Stomach (tissue), 9 donors: ENCODE measurements around the gene ACE. TPM values are rescaled to one million over a fixed set of nuclear protein-coding genes. Genes with fewer than 3 reads are reported as not detected.

Experiments
- DNase-seq, 2 donors: peaks; one replicate each; pipeline versions ENCODE4 v3.0.0 to v3.0.0-alpha.2; 2013 to 2019
- H3K27ac ChIP-seq, 5 donors: fragments of 200-600 bp in 4 of 5; sonication (generic) in 4 of 5; one replicate each; pipeline ENCODE4 v1.5.1; 2013 to 2019; ENCODE audit warnings: mild to moderate bottlenecking in 1 of 5, moderate library complexity in 1 of 5
- H3K27me3 ChIP-seq, 3 donors: fragments of 200-600 bp; sonication (generic); one replicate each; pipeline ENCODE4 v1.5.1; 2017 to 2019; ENCODE audit warnings: mixed run types in 1 of 3
- H3K36me3 ChIP-seq, 4 donors: fragments of 200-600 bp; sonication (generic); 1 replicate in 3 of 4; 2 replicates in 1 of 4; pipeline ENCODE4 v1.5.1; 2016 to 2019
- H3K4me1 ChIP-seq, 4 donors: fragments of 200-600 bp; sonication (generic); one replicate each; pipeline ENCODE4 v1.5.1; 2016 to 2019
- H3K4me3 ChIP-seq, 4 donors: fragments of 200-600 bp; sonication (generic) in 3 of 4; one replicate each; pipeline ENCODE4 v1.5.1; 2016 to 2019; ENCODE audit warnings: mild to moderate bottlenecking in 1 of 4
- H3K9me3 ChIP-seq, 4 donors: fragments of 200-600 bp; sonication (generic); one replicate each; pipeline ENCODE4 v1.5.1; 2016 to 2019
- EP300 ChIP-seq: sonication (generic); formaldehyde crosslinking; IDR thresholded peaks from one replicate; pipeline ENCODE4 v1.6.1; 2017; ENCODE audit warnings: antibody characterized with exemption
- POLR2A ChIP-seq, 4 donors: fragments of 450-650 bp; IDR thresholded peaks; one replicate each; pipeline ENCODE4 v1.6.1; 2016; ENCODE audit warnings: antibody characterized with exemption in 4 of 4, control low read depth in 2 of 4, mild to moderate bottlenecking in 1 of 4, moderate library complexity in 1 of 4
- POLR2AphosphoS5 ChIP-seq, 3 donors: sonication (generic); formaldehyde crosslinking; IDR thresholded peaks; one replicate each; pipeline ENCODE4 v1.6.1; 2016; ENCODE audit warnings: antibody characterized with exemption in 3 of 3
- WGBS, 5 donors: extraction: QIAGEN DNeasy Blood & Tissue Kit in 3 of 5; methylation state at CpG; one replicate each; pipeline versions ENCODE4 v1.1.5 to v1.1.7; 2013 to 2018; 5-methylcytosine and 5-hydroxymethylcytosine counted together
- intact Hi-C: fragments of 100-400 bp; cut with DNase I; formaldehyde crosslinking; loops from one replicate; pipeline ENCODE4 v1.15.1; 2023; ENCODE audit warnings: low total_unique reads
- polyA plus RNA-seq, 3 donors: library from polyadenylated mRNA; stranded (reverse); fragments of 200-250 nt; gene quantifications; one replicate each; pipeline ENCODE4 v1.2.3, GENCODE V29; 2013
- total RNA-seq, 5 donors: library from RNA; depleted of rRNA; stranded (reverse); fragments of >200 nt; gene quantifications; one replicate each; pipeline versions ENCODE4 v1.1.0 to v1.2.3, GENCODE V29; 2014 to 2016
- TF ChIP-seq, protein P1 (sequence below), 7 experiments: fragments of 450-650 bp in 4 of 7; fragments of 200-600 bp in 3 of 7; sonication (generic) in 3 of 7; IDR thresholded peaks; one replicate each; pipeline ENCODE4 v1.5.1; 2016 to 2019; ENCODE audit warnings: antibody characterized with exemption in 7 of 7, control low read depth in 2 of 7, mild to moderate bottlenecking in 1 of 7
- donor health status: healthy with polysubstance abuse.
- donor health status: Bipolar disorder and iron deficiency.
- donor health status: healthy.

The ACE gene
- total and polyA plus RNA-seq, 8 donors: 1.3 to 232 (median 4.4) TPM

DNA sequence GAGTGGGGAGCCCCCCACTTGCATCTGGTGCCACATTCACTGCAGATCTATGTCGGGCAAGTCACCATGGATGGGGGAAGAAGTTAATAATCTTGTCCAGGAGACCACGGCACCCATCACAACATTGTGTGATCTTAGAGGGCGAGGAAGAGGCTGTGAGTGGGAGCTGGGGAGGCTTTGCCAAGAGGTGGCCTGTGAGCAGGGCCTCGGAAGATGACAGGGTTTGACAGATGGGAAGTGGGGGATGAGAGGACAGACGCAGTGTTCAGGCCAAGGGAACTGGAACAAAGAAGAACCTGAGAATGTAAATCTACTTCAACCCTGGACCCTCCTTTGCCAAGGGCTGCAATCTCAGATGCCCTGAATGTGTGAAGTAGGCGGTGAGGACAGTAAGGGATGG is 12.4 kb downstream of the ACE start:
- no peak for TF ChIP-seq POLR2A (IDR thresholded peaks at IDR 0.05)
- TF ChIP-seq, protein P1, sequence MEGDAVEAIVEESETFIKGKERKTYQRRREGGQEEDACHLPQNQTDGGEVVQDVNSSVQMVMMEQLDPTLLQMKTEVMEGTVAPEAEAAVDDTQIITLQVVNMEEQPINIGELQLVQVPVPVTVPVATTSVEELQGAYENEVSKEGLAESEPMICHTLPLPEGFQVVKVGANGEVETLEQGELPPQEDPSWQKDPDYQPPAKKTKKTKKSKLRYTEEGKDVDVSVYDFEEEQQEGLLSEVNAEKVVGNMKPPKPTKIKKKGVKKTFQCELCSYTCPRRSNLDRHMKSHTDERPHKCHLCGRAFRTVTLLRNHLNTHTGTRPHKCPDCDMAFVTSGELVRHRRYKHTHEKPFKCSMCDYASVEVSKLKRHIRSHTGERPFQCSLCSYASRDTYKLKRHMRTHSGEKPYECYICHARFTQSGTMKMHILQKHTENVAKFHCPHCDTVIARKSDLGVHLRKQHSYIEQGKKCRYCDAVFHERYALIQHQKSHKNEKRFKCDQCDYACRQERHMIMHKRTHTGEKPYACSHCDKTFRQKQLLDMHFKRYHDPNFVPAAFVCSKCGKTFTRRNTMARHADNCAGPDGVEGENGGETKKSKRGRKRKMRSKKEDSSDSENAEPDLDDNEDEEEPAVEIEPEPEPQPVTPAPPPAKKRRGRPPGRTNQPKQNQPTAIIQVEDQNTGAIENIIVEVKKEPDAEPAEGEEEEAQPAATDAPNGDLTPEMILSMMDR (IDR thresholded peaks at IDR 0.05): no peak
- no peak for TF ChIP-seq POLR2AphosphoS5 (IDR thresholded peaks at IDR 0.05)
- no peak for TF ChIP-seq EP300
- Histone ChIP-seq H3K4me1 (no peaks in the 10 kb centered on the region), H3K27ac (no peak overlapping the region), H3K9me3 (no peaks in the 10 kb centered on the region), H3K4me3 (no peak overlapping the region), H3K27me3 (no peaks in the 10 kb centered on the region), H3K36me3 (no peaks in the 10 kb centered on the region)
- intact Hi-C loops: no loop called here
- 78 to 89% (median 88%) methylated on average over 6 of the region's 6 CpGs for WGBS, 5 donors
- no peak for DNase-seq

DNA sequence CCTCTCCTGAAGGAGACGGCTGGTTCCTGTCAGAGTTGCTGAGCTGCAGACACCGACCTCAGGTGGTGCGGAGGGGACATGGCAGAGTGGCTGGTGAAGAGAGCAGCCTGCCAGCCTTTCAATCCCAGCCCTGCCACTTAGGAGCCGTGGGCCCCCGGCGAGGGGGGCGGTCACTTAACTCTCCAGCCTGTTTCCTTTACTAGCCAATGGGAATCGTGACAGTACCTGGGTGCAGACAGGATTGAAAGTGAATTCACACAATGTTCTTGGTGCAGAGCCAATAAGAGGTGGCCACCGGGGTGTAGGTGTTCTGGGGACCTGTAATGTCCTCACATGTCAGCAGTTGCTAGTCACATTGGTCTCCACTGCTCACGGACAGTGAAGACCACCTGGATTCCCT is 13.5 kb downstream of the ACE start:
- H3K4me1 ChIP-seq: no peaks in the 10 kb centered on the region
- DNase-seq: no peak
- WGBS, 5 donors: 54 to 65% (median 56%) methylated on average over 5 to 10 of the region's 10 CpGs
- no peaks in the 10 kb centered on the region for H3K27me3 ChIP-seq
- H3K36me3 ChIP-seq: no peaks in the 10 kb centered on the region
- H3K4me3 ChIP-seq: no peak overlapping the region
- H3K9me3 ChIP-seq: no peaks in the 10 kb centered on the region
- TF ChIP-seq POLR2AphosphoS5 (IDR thresholded peaks at IDR 0.05) (no peak), POLR2A (IDR thresholded peaks at IDR 0.05) (no peak), EP300 (no peak)
- TF ChIP-seq, protein P1 (IDR thresholded peaks at IDR 0.05): no peak
- intact Hi-C loops: no loop called here
- H3K27ac ChIP-seq: no peak overlapping the region

DNA sequence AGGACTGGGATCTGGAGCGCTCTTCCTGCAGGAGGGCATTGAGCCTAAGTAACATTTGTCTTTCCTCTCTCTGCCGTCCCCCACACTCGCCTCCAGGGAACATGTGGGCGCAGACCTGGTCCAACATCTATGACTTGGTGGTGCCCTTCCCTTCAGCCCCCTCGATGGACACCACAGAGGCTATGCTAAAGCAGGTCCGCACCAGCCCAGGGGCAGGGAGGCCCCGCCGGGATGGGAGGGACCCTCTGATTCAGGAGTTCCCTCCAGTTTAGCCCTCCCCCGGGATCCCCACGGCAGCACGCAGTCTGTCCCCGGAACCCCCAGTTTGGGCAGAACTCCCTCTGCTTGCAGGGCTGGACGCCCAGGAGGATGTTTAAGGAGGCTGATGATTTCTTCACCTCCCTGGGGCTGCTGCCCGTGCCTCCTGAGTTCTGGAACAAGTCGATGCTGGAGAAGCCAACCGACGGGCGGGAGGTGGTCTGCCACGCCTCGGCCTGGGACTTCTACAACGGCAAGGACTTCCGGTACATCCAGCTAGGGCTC is 14.1 kb downstream of the ACE start:
- H3K27ac ChIP-seq: no peak overlapping the region
- intact Hi-C loops: no loop called here
- no peaks in the 10 kb centered on the region for H3K4me1 ChIP-seq
- 84 to 93% (median 91%) methylated on average over 19 to 22 of the region's 22 CpGs for WGBS, 5 donors
- no peaks in the 10 kb centered on the region for H3K9me3 ChIP-seq
- no peak for TF ChIP-seq POLR2A (IDR thresholded peaks at IDR 0.05)
- TF ChIP-seq EP300: no peak
- TF ChIP-seq, protein P1 (IDR thresholded peaks at IDR 0.05): no peak
- TF ChIP-seq POLR2AphosphoS5 (IDR thresholded peaks at IDR 0.05): no peak
- no peaks in the 10 kb centered on the region for H3K27me3 ChIP-seq
- no peak overlapping the region for H3K4me3 ChIP-seq
- DNase-seq: no peak
- H3K36me3 ChIP-seq: no peaks in the 10 kb centered on the region

DNA sequence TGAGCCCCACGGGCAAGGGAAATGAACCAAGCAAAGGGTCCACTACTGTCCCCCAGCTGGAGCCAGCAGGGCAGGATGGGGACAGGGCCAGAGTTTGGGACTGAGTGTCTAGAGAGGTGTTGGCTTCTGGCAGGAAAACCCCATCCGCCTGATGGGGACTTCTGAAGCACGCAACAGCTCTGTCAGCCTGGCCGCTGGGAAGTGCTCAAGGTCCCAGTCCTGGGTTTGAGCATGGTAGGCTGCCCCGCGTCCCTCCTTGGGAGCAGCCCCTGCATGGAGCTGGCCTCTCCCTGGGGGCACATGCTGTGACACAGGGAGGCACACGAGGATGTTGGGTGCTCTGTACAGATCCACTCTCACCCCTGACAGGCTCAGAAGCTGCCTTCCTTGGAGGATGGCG is 14.6 kb downstream of the ACE start:
- intact Hi-C loops: no loop called here
- Histone ChIP-seq H3K4me3 (no peak overlapping the region), H3K27me3 (no peaks in the 10 kb centered on the region), H3K27ac (no peak overlapping the region), H3K9me3 (no peaks in the 10 kb centered on the region), H3K4me1 (no peaks in the 10 kb centered on the region), H3K36me3 (no peaks in the 10 kb centered on the region)
- no peak for DNase-seq
- 83 to 90% (median 86%) methylated on average over 2 to 8 of the region's 8 CpGs for WGBS, 5 donors
- TF ChIP-seq, protein P1 (IDR thresholded peaks at IDR 0.05): no peak
- TF ChIP-seq POLR2A (IDR thresholded peaks at IDR 0.05) (no peak), EP300 (no peak), POLR2AphosphoS5 (IDR thresholded peaks at IDR 0.05) (no peak)
